ENCODE measurements around the gene ACTL7B.

ACTL7B gene

DNA sequence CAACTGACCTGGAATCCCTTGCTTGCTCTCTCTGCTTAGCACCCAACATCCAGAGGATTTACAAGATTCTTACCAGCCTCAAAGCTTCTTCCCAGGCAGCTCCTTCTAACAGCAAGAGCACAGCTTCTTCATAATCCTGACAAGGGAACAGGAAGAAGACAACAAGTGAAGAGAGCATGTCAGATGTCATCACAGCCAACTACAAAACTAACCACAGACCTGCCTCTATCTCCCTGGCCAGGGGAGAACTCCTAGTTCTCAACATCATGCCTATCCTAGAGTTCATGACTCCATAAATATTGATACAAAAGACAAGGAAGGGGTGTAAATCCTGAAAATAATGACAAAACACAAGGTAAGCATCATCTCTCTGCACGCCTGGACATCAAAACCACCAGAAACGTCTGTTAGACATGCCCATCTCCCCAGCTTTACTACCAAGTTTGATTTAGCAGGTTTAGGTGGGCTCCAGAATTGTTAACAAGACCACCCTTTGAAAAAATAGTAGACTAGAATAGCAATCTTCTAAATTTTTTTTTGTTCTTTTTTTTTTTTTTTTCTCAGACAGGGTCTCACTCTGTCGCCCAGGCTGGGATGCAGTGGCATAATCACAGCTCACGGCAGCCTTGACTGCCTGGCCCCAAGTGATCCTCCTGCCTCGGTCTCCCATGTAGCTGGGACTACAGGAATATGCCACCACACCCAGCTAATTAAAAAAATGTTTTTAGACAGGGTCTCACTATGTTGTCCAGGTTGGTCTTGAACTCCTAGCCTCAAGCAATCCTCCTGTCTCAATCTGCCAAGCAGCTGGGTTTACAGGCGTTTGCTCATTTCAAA lies 26.5 kb upstream of the ACTL7B start:
- no peak for TF ChIP-seq CTCF (IDR thresholded peaks at IDR 0.05; ENCODE audit: insufficient read depth, low read depth, low read length, missing control alignments)
- DNase-seq (ENCODE audit: low read depth) = no peak

DNA sequence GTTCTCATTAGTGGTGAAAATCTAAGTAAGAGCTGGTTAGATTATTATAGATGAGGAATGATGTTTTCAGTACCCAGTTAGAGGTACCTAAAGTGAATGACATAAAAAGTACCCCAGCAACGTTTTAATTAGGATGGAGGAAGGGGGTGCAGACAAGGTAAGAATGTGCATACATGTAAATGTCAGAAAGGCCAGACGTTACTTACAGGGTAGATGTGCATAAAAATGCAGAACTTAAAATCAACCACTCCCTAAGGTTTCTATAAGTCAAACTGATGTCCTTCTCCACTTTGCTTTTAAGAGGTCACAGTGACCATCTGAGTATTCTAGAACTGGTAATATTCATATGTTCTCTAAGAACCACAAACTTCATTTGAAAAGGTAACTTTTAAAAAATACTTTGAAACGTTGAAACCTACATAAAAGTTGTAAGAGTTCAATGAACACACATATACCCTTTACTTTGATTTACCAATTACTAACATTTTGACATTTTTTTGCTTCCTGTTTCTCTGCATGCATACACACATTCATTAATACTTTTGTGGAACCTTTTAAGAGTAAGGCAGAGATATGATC lies 25.0 kb upstream of the ACTL7B start:
- no peak for TF ChIP-seq CTCF (IDR thresholded peaks at IDR 0.05; ENCODE audit: insufficient read depth, low read depth, low read length, missing control alignments)
- DNase-seq (ENCODE audit: low read depth) = no peak
- no peak overlapping the region for H3K4me3 ChIP-seq (ENCODE audit: low read length)

More for the DNA sequence above, 26.5 kb upstream of the ACTL7B start:
- no peak overlapping the region for H3K4me3 ChIP-seq (ENCODE audit: low read length)

- DNase-seq (ENCODE audit: low read depth) = no peak
- TF ChIP-seq CTCF (IDR thresholded peaks at IDR 0.05; ENCODE audit: insufficient read depth, low read depth, low read length, missing control alignments) = no peak
- no peak overlapping the region for H3K4me3 ChIP-seq (ENCODE audit: low read length)
These were observed 21.7 kb upstream of the ACTL7B start for GRCh38 chr9:108877524-108877923.

GRCh38 chr9:108876425-108876824 lies 20.6 kb upstream of the ACTL7B start:
- no peak for TF ChIP-seq CTCF (IDR thresholded peaks at IDR 0.05; ENCODE audit: insufficient read depth, low read depth, low read length, missing control alignments)
- no peak for DNase-seq (ENCODE audit: low read depth)
- no peak overlapping the region for H3K4me3 ChIP-seq (ENCODE audit: low read length)

- TF ChIP-seq CTCF (IDR thresholded peaks at IDR 0.05; ENCODE audit: insufficient read depth, low read depth, low read length, missing control alignments) = no peak
- H3K4me3 ChIP-seq (ENCODE audit: low read length) = no peak overlapping the region
- DNase-seq (ENCODE audit: low read depth) = no peak
These were observed 18.4 kb upstream of the ACTL7B start for GRCh38 chr9:108874058-108874788.

DNA sequence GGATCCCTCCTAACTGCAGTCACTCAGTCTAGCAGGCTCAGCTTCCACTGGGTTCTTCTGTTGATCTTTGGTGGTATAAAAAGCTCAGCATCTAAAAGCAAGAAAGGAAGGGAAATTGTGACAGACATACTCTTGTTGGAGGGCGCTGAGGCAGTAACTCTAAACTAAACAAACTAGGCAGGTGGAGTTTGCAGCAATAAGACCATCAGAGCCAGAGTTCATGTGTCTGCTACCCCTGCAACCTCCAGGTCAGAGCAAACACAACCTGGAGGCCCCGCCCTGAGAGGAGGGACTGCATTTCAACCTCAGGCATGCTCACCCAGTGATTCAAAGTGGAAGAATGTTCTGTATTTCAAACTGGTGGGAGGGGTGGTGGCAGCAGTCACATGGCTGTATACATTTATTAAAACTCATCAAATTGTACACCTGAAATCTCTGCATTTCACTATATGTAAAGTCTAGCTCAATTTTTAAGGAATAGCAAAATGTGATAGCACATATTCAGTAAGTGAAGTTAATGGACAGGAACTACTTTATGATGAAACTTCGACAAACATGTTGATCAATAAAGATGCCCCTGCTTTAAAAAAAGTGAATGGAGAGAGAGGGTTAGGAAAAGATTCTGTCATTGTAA lies 13.4 kb upstream of the ACTL7B start:
- no peak overlapping the region for H3K4me3 ChIP-seq (ENCODE audit: low read length)
- DNase-seq (ENCODE audit: low read depth) = peak; percentile 77
- TF ChIP-seq CTCF (IDR thresholded peaks at IDR 0.05; ENCODE audit: insufficient read depth, low read depth, low read length, missing control alignments) = no peak
